ENCODE results near the gene IQCE. TPM values are rescaled to one million over a fixed set of nuclear protein-coding genes. Genes with fewer than 3 reads are reported as not detected.

IQCE gene
- polyA plus RNA-seq (ENCODE audit: insufficient read length in 4 of 4) = 10 to 100 TPM; 20.2 to 30.3 (median 22.2) TPM

GRCh38 chr7:2558629-2559282 is at the start of gene IQCE:
Gene IQCE (plus strand): TSS chr7:2558979. CDS start chr7:2559182, 203 bp downstream.
- peak; percentile 41 to 84 (median 78) for DNase-seq (ENCODE audit: low read depth in 4 of 4, low spot score in 2 of 4)

- DNase-seq (ENCODE audit: low read depth in 4 of 4, low spot score in 2 of 4) = no peak
Observed at GRCh38 chr7:2509298-2509906, 49.4 kb upstream of the IQCE start.

GRCh38 chr7:2510130-2510776 is 48.5 kb upstream of the IQCE start:
- DNase-seq (ENCODE audit: low read depth in 4 of 4, low spot score in 2 of 4) = no peak

- no peak for DNase-seq (ENCODE audit: low read depth in 4 of 4, low spot score in 2 of 4)
Observed at GRCh38 chr7:2510909-2511768, 47.6 kb upstream of the IQCE start.

GRCh38 chr7:2511769-2512168 is 47.0 kb upstream of the IQCE start:
- DNase-seq (ENCODE audit: low read depth in 4 of 4, low spot score in 2 of 4) = no peak

GRCh38 chr7:2512179-2512661 is 46.6 kb upstream of the IQCE start:
- no peak for DNase-seq (ENCODE audit: low read depth in 4 of 4, low spot score in 2 of 4)

- no peak for DNase-seq (ENCODE audit: low read depth in 4 of 4, low spot score in 2 of 4)
Observed at GRCh38 chr7:2512713-2513112, 46.1 kb upstream of the IQCE start.

- no peak for DNase-seq (ENCODE audit: low read depth in 4 of 4, low spot score in 2 of 4)
Observed at GRCh38 chr7:2513702-2514101, 45.1 kb upstream of the IQCE start.

GRCh38 chr7:2514473-2515423 is 44.0 kb upstream of the IQCE start:
- no peak for DNase-seq (ENCODE audit: low read depth in 4 of 4, low spot score in 2 of 4)

- DNase-seq (ENCODE audit: low read depth in 4 of 4, low spot score in 2 of 4) = no peak
Observed at GRCh38 chr7:2515424-2516193, 43.2 kb upstream of the IQCE start.

GRCh38 chr7:2516194-2516555 is 42.6 kb upstream of the IQCE start:
- no peak for DNase-seq (ENCODE audit: low read depth in 4 of 4, low spot score in 2 of 4)

GRCh38 chr7:2517026-2517425 is 41.8 kb upstream of the IQCE start:
- DNase-seq (ENCODE audit: low read depth in 4 of 4, low spot score in 2 of 4) = no peak

GRCh38 chr7:2517678-2518507 is 40.9 kb upstream of the IQCE start:
- no peak for DNase-seq (ENCODE audit: low read depth in 4 of 4, low spot score in 2 of 4)

GRCh38 chr7:2518737-2519118 is 40.1 kb upstream of the IQCE start:
- DNase-seq (ENCODE audit: low read depth in 4 of 4, low spot score in 2 of 4) = no peak

GRCh38 chr7:2519119-2519930 is 39.5 kb upstream of the IQCE start, which contains the start of gene LFNG:
Gene LFNG (plus strand): TSS chr7:2519774. CDS start chr7:2519862, 88 bp downstream.
- DNase-seq (ENCODE audit: low read depth in 4 of 4, low spot score in 2 of 4) = peak in 1 of 4 donors; percentile 78

GRCh38 chr7:2520131-2520760 is 38.5 kb upstream of the IQCE start:
- no peak for DNase-seq (ENCODE audit: low read depth in 4 of 4, low spot score in 2 of 4)
